Keratinocyte (primary cell): Measurements from ENCODE around the gene ASRGL1. TPM values are rescaled to one million over a fixed set of nuclear protein-coding genes. Genes with fewer than 3 reads are reported as not detected.

Experiments
- DNase-seq: peaks from one replicate; pipeline ENCODE4 v3.0.0-alpha.2; 2011; ENCODE audit warnings: low read depth, missing footprints, low spot score
- FAIRE-seq: peaks from 2 replicates; lab custom pipeline; 2011; peaks lifted over from hg19 to GRCh38; lab: Jason Lieb, UNC
- H2AFZ ChIP-seq: 2 replicates; pipeline ENCODE4 v1.6.0; 2012; ENCODE audit warnings: low read length, control low read depth, inconsistent platforms; ENCODE audit not compliant: control insufficient read depth
- H3K27ac ChIP-seq: 2 replicates; pipeline ENCODE4 v1.5.1; 2011; ENCODE audit warnings: low read length; ENCODE audit not compliant: control insufficient read depth, insufficient read depth
- H3K27me3 ChIP-seq: 3 replicates; pipeline ENCODE4 v1.6.0; 2011; ENCODE audit warnings: low read length; ENCODE audit not compliant: control insufficient read depth, insufficient read depth; ENCODE audit errors: extremely low read depth
- H3K36me3 ChIP-seq, 2 experiments: 2 replicates in 1 of 2; 3 replicates in 1 of 2; pipeline ENCODE4 v1.5.1; 2011; ENCODE audit warnings: low read length in 2 of 2, mild to moderate bottlenecking in 1 of 2; ENCODE audit not compliant: control insufficient read depth in 2 of 2, insufficient read depth in 2 of 2; ENCODE audit errors: extremely low read depth in 1 of 2
- H3K4me1 ChIP-seq: 3 replicates; pipeline ENCODE4 v1.5.1; 2011; ENCODE audit warnings: low read length; ENCODE audit not compliant: control insufficient read depth, insufficient read depth; ENCODE audit errors: extremely low read depth
- H3K4me2 ChIP-seq: 3 replicates; pipeline ENCODE4 v1.6.0; 2011; ENCODE audit warnings: low read depth, low read length; ENCODE audit not compliant: control insufficient read depth, insufficient read depth; ENCODE audit errors: extremely low read depth
- H3K4me3 ChIP-seq, 3 experiments: fragments of 200-600 bp in 1 of 3; sonication (generic) in 1 of 3; 2 replicates in 2 of 3; 3 replicates in 1 of 3; pipeline ENCODE4 v1.5.1; 2011 to 2016; ENCODE audit warnings: low read length in 3 of 3, mild to moderate bottlenecking in 3 of 3, control low read depth in 2 of 3, inconsistent platforms in 1 of 3, low read depth in 1 of 3, mixed read lengths in 1 of 3, mixed run types in 1 of 3, moderate library complexity in 1 of 3; ENCODE audit not compliant: control insufficient read depth in 2 of 3, insufficient read depth in 2 of 3; ENCODE audit errors: extremely low read depth in 1 of 3
- H3K79me2 ChIP-seq: 2 replicates; pipeline ENCODE4 v1.6.0; 2012; ENCODE audit warnings: low read length; ENCODE audit not compliant: control insufficient read depth, insufficient read depth
- H3K9ac ChIP-seq: 3 replicates; pipeline ENCODE4 v1.6.0; 2011; ENCODE audit warnings: low read length; ENCODE audit not compliant: control insufficient read depth, insufficient read depth; ENCODE audit errors: extremely low read depth
- H3K9me1 ChIP-seq: 3 replicates; pipeline ENCODE4 v1.6.0; 2011; ENCODE audit warnings: low read length; ENCODE audit not compliant: control insufficient read depth, insufficient read depth; ENCODE audit errors: extremely low read depth
- H3K9me3 ChIP-seq: 2 replicates; pipeline ENCODE4 v1.5.1; 2012; ENCODE audit warnings: low read depth, low read length; ENCODE audit not compliant: control insufficient read depth
- H4K20me1 ChIP-seq: 3 replicates; pipeline ENCODE4 v1.6.0; 2011; ENCODE audit warnings: low read length; ENCODE audit not compliant: control insufficient read depth, insufficient read depth; ENCODE audit errors: extremely low read depth
- EZH2 ChIP-seq: IDR thresholded peaks from one replicate; pipeline ENCODE4 v1.6.1; 2012; ENCODE audit warnings: inconsistent platforms, mild to moderate bottlenecking, low read length, moderate library complexity
- dilution Hi-C: fragments of 300-500 bp; cut with MboI; formaldehyde crosslinking; loops from one replicate; pipeline ENCODE4 v1.7.0; 2020; ENCODE audit warnings: low sequenced_read_pairs; ENCODE audit not compliant: extremely low pct_ligation_motif_present
- polyA plus RNA-seq, 5 experiments: library from polyadenylated mRNA; depleted of rRNA in 3 of 5; stranded (reverse) in 3 of 5; stranded (forward) in 1 of 5; unstranded in 1 of 5; fragments of >200 nt; gene quantifications; 1 replicate in 1 of 5; 2 replicates in 3 of 5; 3 replicates in 1 of 5; pipeline versions ENCODE4 v1.2.1 to v1.2.3, GENCODE V29; 2011 to 2012; ENCODE audit warnings: missing spikeins in 2 of 5, low read depth in 1 of 5, low replicate concordance in 1 of 5
- TF ChIP-seq, protein P1 (sequence below), 3 experiments: IDR thresholded peaks in 1 of 3; conservative IDR thresholded peaks in 1 of 3; optimal IDR thresholded peaks in 1 of 3; 2 replicates in 2 of 3; 3 replicates in 1 of 3; pipeline versions ENCODE3 to v1.5.1; 2011; ENCODE audit warnings: low read length in 3 of 3, mild to moderate bottlenecking in 3 of 3, moderate library complexity in 2 of 3, control low read depth in 1 of 3, inconsistent platforms in 1 of 3; ENCODE audit not compliant: insufficient read depth in 2 of 3; ENCODE audit errors: extremely low read depth in 1 of 3

ASRGL1 gene
- polyA plus RNA-seq, 1 donor (not counting 4 experiments of a cell fraction or from before 2014, with no cell fraction given), result 0.05 TPM

DNA sequence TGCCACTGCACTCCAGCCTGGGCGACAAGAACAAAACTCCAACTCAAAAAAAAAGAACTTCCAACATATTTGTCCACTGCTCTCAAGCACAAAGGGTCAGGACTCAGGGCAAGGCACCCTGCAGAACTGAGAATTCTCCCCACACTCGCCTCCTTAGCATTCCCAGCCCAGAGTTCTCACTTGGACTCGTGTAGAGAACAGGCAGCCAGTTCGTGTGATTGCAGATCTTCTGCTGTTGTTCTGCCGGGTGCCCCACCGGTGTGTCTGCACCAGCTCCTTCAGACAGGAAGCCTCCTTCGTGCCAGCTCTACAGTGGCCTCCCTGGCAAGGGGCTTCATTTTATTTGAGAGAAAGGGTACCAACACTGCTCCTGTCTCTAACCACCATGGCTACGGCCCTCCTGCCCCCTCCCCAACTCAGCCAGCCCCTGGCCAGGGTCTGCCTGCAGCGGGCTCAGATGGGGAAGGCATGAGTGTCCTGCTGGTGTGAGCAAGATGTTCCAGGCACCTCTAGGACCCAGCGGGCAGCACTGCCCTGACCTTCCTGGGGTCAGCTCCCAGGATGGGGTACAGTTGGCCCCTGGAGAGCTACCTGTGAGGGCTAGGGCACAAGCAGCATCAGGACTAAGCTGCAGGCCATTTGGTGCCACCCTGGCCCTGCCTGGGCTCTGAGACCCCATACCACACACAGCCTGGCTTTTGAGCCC, 62.1 kb downstream of the ASRGL1 start:
- Histone ChIP-seq H3K27me3 (no peaks in the 10 kb centered on the region), H3K36me3 (no peaks in the 10 kb centered on the region), H3K4me3 (no peak overlapping the region), H4K20me1 (no peaks in the 10 kb centered on the region), H3K4me1 (peaks cover 8% of the 10 kb centered on the region), H3K79me2 (no peaks in the 10 kb centered on the region), H2AFZ (no peak overlapping the region), H3K4me2 (no peak overlapping the region), H3K9me1 (no peaks in the 10 kb centered on the region), H3K27ac (no peak overlapping the region), H3K9ac (no peak overlapping the region), H3K9me3 (no peaks in the 10 kb centered on the region)
- no peak for DNase-seq
- no peak for FAIRE-seq
- dilution Hi-C loops, result no loop called here
- no peak for TF ChIP-seq EZH2
- TF ChIP-seq, protein P1, sequence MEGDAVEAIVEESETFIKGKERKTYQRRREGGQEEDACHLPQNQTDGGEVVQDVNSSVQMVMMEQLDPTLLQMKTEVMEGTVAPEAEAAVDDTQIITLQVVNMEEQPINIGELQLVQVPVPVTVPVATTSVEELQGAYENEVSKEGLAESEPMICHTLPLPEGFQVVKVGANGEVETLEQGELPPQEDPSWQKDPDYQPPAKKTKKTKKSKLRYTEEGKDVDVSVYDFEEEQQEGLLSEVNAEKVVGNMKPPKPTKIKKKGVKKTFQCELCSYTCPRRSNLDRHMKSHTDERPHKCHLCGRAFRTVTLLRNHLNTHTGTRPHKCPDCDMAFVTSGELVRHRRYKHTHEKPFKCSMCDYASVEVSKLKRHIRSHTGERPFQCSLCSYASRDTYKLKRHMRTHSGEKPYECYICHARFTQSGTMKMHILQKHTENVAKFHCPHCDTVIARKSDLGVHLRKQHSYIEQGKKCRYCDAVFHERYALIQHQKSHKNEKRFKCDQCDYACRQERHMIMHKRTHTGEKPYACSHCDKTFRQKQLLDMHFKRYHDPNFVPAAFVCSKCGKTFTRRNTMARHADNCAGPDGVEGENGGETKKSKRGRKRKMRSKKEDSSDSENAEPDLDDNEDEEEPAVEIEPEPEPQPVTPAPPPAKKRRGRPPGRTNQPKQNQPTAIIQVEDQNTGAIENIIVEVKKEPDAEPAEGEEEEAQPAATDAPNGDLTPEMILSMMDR (optimal IDR thresholded peaks at IDR 0.05 in 1 of 3, IDR thresholded peaks at IDR 0.05 in 1 of 3, conservative IDR thresholded peaks at IDR 0.05 in 1 of 3; ENCODE audit: extremely low read depth in 1 of 3, insufficient read depth in 2 of 3, low read length in 3 of 3), result no peak

DNA sequence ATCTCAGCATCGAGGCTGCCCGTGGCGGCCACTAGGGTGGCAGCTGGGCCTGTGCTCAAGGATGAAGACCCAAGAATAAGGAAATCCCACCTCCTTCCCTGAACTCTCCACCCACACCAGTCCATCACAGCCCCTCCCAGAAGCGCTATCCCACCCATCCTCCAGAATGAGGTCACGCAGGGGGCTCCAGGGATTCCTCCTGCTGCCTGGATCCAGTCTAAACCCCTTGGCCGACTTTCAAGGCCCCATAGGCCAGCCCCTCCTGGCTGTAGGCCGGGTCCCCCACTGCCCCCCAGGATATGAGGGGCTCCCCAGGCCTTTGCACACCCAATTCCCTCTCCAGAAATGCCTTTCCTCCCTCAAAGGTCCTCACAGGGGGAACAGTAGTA, 62.6 kb downstream of the ASRGL1 start:
- Histone ChIP-seq H3K27ac (no peak overlapping the region), H4K20me1 (no peaks in the 10 kb centered on the region), H3K9me3 (no peaks in the 10 kb centered on the region), H3K9ac (no peak overlapping the region), H3K4me1 (peaks cover 5% of the 10 kb centered on the region), H2AFZ (no peak overlapping the region), H3K4me2 (no peak overlapping the region), H3K79me2 (no peaks in the 10 kb centered on the region), H3K36me3 (no peaks in the 10 kb centered on the region), H3K27me3 (no peaks in the 10 kb centered on the region), H3K9me1 (no peaks in the 10 kb centered on the region), H3K4me3 (no peak overlapping the region)
- no peak for DNase-seq
- dilution Hi-C loops, result no loop called here
- FAIRE-seq, result no peak
- TF ChIP-seq EZH2, result no peak
- TF ChIP-seq, protein P1 (optimal IDR thresholded peaks at IDR 0.05 in 1 of 3, IDR thresholded peaks at IDR 0.05 in 1 of 3, conservative IDR thresholded peaks at IDR 0.05 in 1 of 3; ENCODE audit: extremely low read depth in 1 of 3, insufficient read depth in 2 of 3, low read length in 3 of 3), result no peak
